ENCODE data around the gene ZFP64. TPM values are rescaled to one million over a fixed set of nuclear protein-coding genes. Genes with fewer than 3 reads are reported as not detected.

The ZFP64 gene
- total RNA-seq, 6 donors from 2014 or later, result 7.9 to 23.5 (median 12.5) TPM

DNA sequence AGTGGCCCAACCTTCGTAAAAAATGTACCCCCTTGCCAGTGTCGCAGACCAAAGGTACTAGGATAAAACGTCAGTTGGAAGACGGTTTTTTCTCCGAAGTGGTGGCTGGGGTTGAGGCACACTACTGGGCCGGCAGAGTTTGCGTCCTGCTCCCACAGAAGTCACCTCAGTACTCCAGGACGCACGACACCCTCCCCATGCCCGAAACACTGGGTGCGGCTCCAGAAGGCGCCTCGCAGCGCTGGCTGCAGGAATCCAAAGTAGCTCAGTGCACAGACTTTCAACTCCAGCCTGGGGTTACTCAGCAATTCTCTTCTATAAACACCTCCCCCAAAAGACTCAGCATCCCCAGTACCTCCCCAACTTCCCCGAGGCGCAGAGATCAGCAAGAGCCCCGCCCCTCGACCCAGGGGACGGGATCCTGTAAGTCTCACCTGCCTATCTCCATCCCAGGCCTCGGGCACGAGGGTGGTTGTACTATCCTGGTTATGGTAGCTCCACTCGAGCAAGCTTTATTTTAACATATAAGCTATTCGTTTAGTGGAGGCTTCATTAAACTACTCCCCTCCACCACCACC lies 88.2 kb downstream of the ZFP64 start:
- no peaks in the 10 kb centered on the region for H3K36me3 ChIP-seq
- ATAC-seq (ENCODE audit: low FRiP score in 2 of 2) (peak in 1 of 2 donors; percentile 7), DNase-seq (peak in 1 of 2 donors; percentile 22)
- no peaks in the 10 kb centered on the region for H3K9me3 ChIP-seq
- peaks cover 19 to 32% (median 25%) of the 10 kb centered on the region in 4 donors for H3K4me1 ChIP-seq
- WGBS, 2 donors, result 34 to 41% methylated on average over 13 to 23 of the region's 23 CpGs
- peaks cover 5 to 23% (median 13%) of the 10 kb centered on the region in 4 donors for H3K27me3 ChIP-seq
- TF ChIP-seq EP300 (IDR thresholded peaks at IDR 0.05) (no peak), POLR2A (IDR thresholded peaks at IDR 0.05) (no peak), POLR2AphosphoS5 (IDR thresholded peaks at IDR 0.05) (no peak)
- TF ChIP-seq, protein P1, sequence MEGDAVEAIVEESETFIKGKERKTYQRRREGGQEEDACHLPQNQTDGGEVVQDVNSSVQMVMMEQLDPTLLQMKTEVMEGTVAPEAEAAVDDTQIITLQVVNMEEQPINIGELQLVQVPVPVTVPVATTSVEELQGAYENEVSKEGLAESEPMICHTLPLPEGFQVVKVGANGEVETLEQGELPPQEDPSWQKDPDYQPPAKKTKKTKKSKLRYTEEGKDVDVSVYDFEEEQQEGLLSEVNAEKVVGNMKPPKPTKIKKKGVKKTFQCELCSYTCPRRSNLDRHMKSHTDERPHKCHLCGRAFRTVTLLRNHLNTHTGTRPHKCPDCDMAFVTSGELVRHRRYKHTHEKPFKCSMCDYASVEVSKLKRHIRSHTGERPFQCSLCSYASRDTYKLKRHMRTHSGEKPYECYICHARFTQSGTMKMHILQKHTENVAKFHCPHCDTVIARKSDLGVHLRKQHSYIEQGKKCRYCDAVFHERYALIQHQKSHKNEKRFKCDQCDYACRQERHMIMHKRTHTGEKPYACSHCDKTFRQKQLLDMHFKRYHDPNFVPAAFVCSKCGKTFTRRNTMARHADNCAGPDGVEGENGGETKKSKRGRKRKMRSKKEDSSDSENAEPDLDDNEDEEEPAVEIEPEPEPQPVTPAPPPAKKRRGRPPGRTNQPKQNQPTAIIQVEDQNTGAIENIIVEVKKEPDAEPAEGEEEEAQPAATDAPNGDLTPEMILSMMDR (IDR thresholded peaks at IDR 0.05), result no peak
- peak overlapping the region in 3 of 4 donors; percentile 13 to 43 (median 31) for H3K4me3 ChIP-seq
- no peak overlapping the region for H3K27ac ChIP-seq

DNA sequence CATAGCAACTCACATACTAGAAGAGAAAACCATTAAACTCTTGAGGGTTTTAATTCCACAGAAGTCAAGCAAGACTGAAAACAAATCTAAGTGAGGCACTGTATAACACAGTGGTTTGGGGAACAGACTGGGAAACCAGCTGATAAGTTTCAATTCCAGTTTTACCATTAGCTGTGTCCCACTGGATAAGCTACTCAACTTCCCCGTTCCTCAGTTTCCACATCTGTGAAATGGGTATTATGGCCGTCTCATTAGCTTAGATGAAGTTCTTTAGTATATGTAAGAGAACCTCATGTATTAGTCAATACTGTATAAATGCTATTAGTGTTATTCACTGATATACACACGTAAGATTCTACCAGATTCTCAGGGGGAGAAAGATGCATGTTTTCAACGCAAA lies 89.0 kb downstream of the ZFP64 start:
- no peak overlapping the region for H3K27ac ChIP-seq
- H3K9me3 ChIP-seq, result no peaks in the 10 kb centered on the region
- peaks cover 19 to 32% (median 25%) of the 10 kb centered on the region in 4 donors for H3K4me1 ChIP-seq
- peaks cover 0 to 3% (median 0%) of the 10 kb centered on the region in 4 donors for H3K36me3 ChIP-seq
- H3K4me3 ChIP-seq, result no peak overlapping the region
- DNase-seq, result no peak
- TF ChIP-seq POLR2A (IDR thresholded peaks at IDR 0.05) (no peak), POLR2AphosphoS5 (IDR thresholded peaks at IDR 0.05) (no peak), EP300 (IDR thresholded peaks at IDR 0.05) (no peak)
- TF ChIP-seq, protein P1 (IDR thresholded peaks at IDR 0.05), result no peak
- peaks cover 5 to 23% (median 13%) of the 10 kb centered on the region in 4 donors for H3K27me3 ChIP-seq
- 92 to 96% methylated on average over 4 of the region's 4 CpGs for WGBS, 2 donors
- no peak for ATAC-seq (ENCODE audit: low FRiP score in 2 of 2)

DNA sequence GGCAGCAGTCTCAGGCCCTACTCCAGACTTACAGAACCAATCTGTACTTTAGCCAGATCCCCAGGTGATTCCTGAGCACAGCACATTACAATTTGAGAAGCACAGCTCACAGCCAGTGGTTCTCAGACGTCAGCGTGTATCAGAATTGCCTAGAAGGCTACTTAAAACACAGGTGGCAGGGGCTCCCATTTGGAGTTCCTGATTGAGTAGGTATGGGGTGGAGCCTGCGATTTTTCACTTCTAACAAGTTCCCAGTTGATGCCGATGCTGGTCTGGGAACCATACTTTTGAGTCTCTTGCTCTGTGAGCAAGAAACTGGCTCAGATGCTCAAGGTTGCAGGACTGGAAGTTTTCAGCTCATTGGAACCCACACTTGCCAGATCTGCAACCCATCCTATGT lies 89.5 kb downstream of the ZFP64 start:
- Histone ChIP-seq H3K36me3 (peaks cover 0 to 3% (median 0%) of the 10 kb centered on the region in 4 donors), H3K9me3 (no peaks in the 10 kb centered on the region), H3K4me1 (peaks cover 19 to 32% (median 25%) of the 10 kb centered on the region in 4 donors), H3K4me3 (no peak overlapping the region), H3K27ac (no peak overlapping the region), H3K27me3 (peaks cover 5 to 23% (median 13%) of the 10 kb centered on the region in 4 donors)
- no peak for DNase-seq
- WGBS, 2 donors, result 84 to 93% methylated on average over 4 of the region's 4 CpGs
- TF ChIP-seq EP300 (IDR thresholded peaks at IDR 0.05) (no peak), POLR2A (IDR thresholded peaks at IDR 0.05) (no peak), POLR2AphosphoS5 (IDR thresholded peaks at IDR 0.05) (no peak)
- TF ChIP-seq, protein P1 (IDR thresholded peaks at IDR 0.05), result no peak
- ATAC-seq (ENCODE audit: low FRiP score in 2 of 2), result no peak

Data from upper lobe of left lung (tissue), 6 donors.